Gastrocnemius medialis (tissue), 4 donors: ENCODE data around the gene DDX24. TPM values are rescaled to one million over a fixed set of nuclear protein-coding genes. Genes with fewer than 3 reads are reported as not detected.

Experiments
- ATAC-seq, 2 donors: fragments of 150-250 bp; one replicate each; pipeline ENCODE4 v1.9.1; 2016
- DNase-seq, 2 donors: peaks; one replicate each; pipeline ENCODE4 v3.0.0-alpha.2; 2019
- H3K27ac ChIP-seq, 4 donors: fragments of 200-600 bp; sonication (generic); 1 replicate in 1 of 4; 2 replicates in 3 of 4; pipeline ENCODE4 v1.5.1; 2016 to 2018; ENCODE audit warnings: mild to moderate bottlenecking in 2 of 4, moderate library complexity in 1 of 4
- H3K27me3 ChIP-seq, 3 donors: fragments of 200-600 bp; sonication (generic) in 2 of 3; 1 replicate in 1 of 3; 2 replicates in 2 of 3; pipeline versions ENCODE4 v1.5.1 to v1.6.0; 2016 to 2019; ENCODE audit warnings: mild to moderate bottlenecking in 1 of 3, moderate library complexity in 1 of 3
- H3K36me3 ChIP-seq, 2 donors: fragments of 200-600 bp; sonication (generic) in 1 of 2; one replicate each; pipeline ENCODE4 v1.5.1; 2017 to 2018
- H3K4me1 ChIP-seq, 2 donors: fragments of 200-600 bp; sonication (generic) in 1 of 2; one replicate each; pipeline ENCODE4 v1.5.1; 2016 to 2017; ENCODE audit warnings: mild to moderate bottlenecking in 2 of 2
- H3K4me3 ChIP-seq, 4 donors: fragments of 200-600 bp; sonication (generic) in 3 of 4; 1 replicate in 1 of 4; 2 replicates in 3 of 4; pipeline ENCODE4 v1.5.1; 2016 to 2019; ENCODE audit warnings: mild to moderate bottlenecking in 2 of 4
- H3K9me3 ChIP-seq, 3 donors: fragments of 200-600 bp; sonication (generic) in 2 of 3; 1 replicate in 1 of 3; 2 replicates in 2 of 3; pipeline ENCODE4 v1.5.1; 2016 to 2019
- POLR2A ChIP-seq, 2 donors: fragments of 450-650 bp; IDR thresholded peaks; one replicate each; pipeline ENCODE4 v1.6.1; 2017; ENCODE audit warnings: antibody characterized with exemption in 2 of 2, mild to moderate bottlenecking in 2 of 2, moderate library complexity in 2 of 2
- in situ Hi-C, 4 donors: fragments of 200-750 bp; cut with MboI; loops; one replicate each; pipeline versions ENCODE4 v1.15.0 to v1.8.0; 2017; ENCODE audit warnings: low sequenced_read_pairs in 4 of 4
- intact Hi-C: fragments of 100-400 bp; cut with DNase I; formaldehyde crosslinking; loops from one replicate; pipeline ENCODE4 v1.15.1; 2023; ENCODE audit warnings: low total_unique reads
- total RNA-seq, 4 donors: library from RNA; depleted of rRNA; stranded (reverse); fragments of >200 nt; gene quantifications; one replicate each; pipeline versions ENCODE4 v1.1.0 to v1.2.3, GENCODE V29; 2016
- TF ChIP-seq, protein P1 (sequence below), 5 experiments: fragments of 450-650 bp in 3 of 5; fragments of 200-600 bp in 2 of 5; sonication (generic) in 2 of 5; IDR thresholded peaks in 4 of 5; conservative IDR thresholded peaks in 1 of 5; 1 replicate in 4 of 5; 2 replicates in 1 of 5; pipeline ENCODE4 v1.5.1; 2016 to 2019; ENCODE audit warnings: antibody characterized with exemption in 5 of 5, mild to moderate bottlenecking in 3 of 5, moderate library complexity in 3 of 5

Gene DDX24
- total RNA-seq, 4 donors from 2014 or later: 106 to 200 (median 128) TPM

DNA sequence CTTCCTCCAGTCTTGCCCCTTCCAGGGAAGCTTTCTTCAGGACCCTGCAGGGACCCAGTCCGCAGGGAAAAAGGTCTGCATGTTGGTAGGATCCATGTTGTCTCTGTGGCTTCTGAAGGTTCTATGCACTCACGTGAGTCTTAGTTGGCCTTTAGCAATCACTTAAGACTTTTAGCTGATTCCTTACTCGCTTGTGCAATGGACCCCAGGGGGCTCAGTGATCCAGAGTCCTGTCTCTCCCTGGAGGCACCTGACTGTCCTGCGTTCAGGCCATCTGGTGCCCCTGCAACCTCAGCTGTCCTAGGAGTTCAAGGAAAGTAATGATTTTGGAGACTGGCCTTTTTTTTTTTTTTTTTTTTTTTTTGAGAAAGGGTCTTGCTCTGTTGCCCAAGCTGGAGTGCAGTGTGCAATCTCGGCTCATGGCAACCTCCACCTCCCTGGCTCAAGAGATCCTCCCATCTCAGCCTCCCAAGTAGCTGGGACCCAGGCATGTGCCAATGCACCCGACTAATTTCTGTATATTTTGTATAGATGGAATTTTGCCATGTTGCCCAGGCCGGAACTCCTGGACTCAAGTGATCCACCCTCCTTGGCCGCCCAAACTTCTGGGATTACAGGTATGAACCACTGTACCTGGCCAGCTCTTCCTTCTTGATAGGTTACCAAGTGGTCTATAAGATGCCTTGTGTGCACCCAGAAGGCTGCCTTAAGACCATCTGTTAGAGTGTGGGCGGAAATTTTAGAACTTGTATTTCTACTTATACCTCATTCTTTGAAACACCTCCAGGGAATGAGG lies 43.8 kb upstream of the DDX24 start:
- peaks cover 2 to 5% of the 10 kb centered on the region in 2 donors for H3K4me1 ChIP-seq
- intact Hi-C loops: loop anchor here (5.0 kb wide), 1 partner anchor 42 kb away; the partner anchor contains the start of genes DDX24 and IFI27L1
- no peak overlapping the region for H3K27ac ChIP-seq
- no peak for DNase-seq
- no peak overlapping the region for H3K4me3 ChIP-seq
- no peak for ATAC-seq
- H3K27me3 ChIP-seq: no peaks in the 10 kb centered on the region
- H3K9me3 ChIP-seq: peaks cover 0 to 3% (median 0%) of the 10 kb centered on the region in 3 donors
- no peaks in the 10 kb centered on the region for H3K36me3 ChIP-seq
- TF ChIP-seq POLR2A (IDR thresholded peaks at IDR 0.05): no peak
- TF ChIP-seq, protein P1, sequence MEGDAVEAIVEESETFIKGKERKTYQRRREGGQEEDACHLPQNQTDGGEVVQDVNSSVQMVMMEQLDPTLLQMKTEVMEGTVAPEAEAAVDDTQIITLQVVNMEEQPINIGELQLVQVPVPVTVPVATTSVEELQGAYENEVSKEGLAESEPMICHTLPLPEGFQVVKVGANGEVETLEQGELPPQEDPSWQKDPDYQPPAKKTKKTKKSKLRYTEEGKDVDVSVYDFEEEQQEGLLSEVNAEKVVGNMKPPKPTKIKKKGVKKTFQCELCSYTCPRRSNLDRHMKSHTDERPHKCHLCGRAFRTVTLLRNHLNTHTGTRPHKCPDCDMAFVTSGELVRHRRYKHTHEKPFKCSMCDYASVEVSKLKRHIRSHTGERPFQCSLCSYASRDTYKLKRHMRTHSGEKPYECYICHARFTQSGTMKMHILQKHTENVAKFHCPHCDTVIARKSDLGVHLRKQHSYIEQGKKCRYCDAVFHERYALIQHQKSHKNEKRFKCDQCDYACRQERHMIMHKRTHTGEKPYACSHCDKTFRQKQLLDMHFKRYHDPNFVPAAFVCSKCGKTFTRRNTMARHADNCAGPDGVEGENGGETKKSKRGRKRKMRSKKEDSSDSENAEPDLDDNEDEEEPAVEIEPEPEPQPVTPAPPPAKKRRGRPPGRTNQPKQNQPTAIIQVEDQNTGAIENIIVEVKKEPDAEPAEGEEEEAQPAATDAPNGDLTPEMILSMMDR (IDR thresholded peaks at IDR 0.05 in 4 of 5, conservative IDR thresholded peaks at IDR 0.05 in 1 of 5): no peak
- in situ Hi-C loops: no loop called here

GRCh38 chr14:94123868-94124267 lies 42.9 kb upstream of the DDX24 start:
- Histone ChIP-seq H3K4me1 (peaks cover 0 to 2% of the 10 kb centered on the region in 2 donors), H3K27me3 (peaks cover 0 to 3% (median 0%) of the 10 kb centered on the region in 3 donors), H3K36me3 (no peaks in the 10 kb centered on the region), H3K4me3 (no peak overlapping the region), H3K9me3 (peaks cover 0 to 9% (median 0%) of the 10 kb centered on the region in 3 donors), H3K27ac (no peak overlapping the region)
- TF ChIP-seq, protein P1 (IDR thresholded peaks at IDR 0.05 in 4 of 5, conservative IDR thresholded peaks at IDR 0.05 in 1 of 5): no peak
- TF ChIP-seq POLR2A (IDR thresholded peaks at IDR 0.05): no peak
- no peak for ATAC-seq
- DNase-seq: no peak
- in situ Hi-C loops: no loop called here
- intact Hi-C loops: no loop called here

GRCh38 chr14:94123296-94123695 lies 42.3 kb upstream of the DDX24 start:
- TF ChIP-seq, protein P1 (IDR thresholded peaks at IDR 0.05 in 4 of 5, conservative IDR thresholded peaks at IDR 0.05 in 1 of 5): no peak
- no peak for TF ChIP-seq POLR2A (IDR thresholded peaks at IDR 0.05)
- Histone ChIP-seq H3K36me3 (no peaks in the 10 kb centered on the region), H3K4me3 (no peak overlapping the region), H3K4me1 (no peaks in the 10 kb centered on the region), H3K27me3 (peaks cover 0 to 3% (median 0%) of the 10 kb centered on the region in 3 donors), H3K27ac (no peak overlapping the region), H3K9me3 (peaks cover 0 to 9% (median 0%) of the 10 kb centered on the region in 3 donors)
- ATAC-seq: no peak
- intact Hi-C loops: no loop called here
- in situ Hi-C loops: no loop called here
- no peak for DNase-seq

DNA sequence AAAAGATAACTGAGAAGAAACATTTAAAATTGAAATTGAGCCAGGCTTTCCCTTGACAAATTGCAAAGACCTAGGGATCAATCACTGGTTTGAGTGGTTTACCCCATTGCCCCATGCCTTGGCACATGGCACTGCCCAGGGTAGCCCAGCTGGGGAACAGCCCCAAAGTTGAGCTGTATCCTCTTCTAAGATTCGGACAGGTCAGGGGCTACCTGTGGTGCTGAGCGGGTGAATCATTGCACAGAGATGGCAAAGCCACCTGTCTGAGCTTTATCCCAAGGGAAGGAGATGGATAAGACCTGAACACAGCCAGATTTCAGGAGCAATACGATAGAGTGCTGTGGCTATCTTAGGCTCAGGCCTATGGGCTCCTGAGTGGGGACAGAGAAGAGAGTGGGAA lies 41.4 kb upstream of the DDX24 start:
- Histone ChIP-seq H3K36me3 (no peaks in the 10 kb centered on the region), H3K27me3 (peaks cover 0 to 3% (median 0%) of the 10 kb centered on the region in 3 donors), H3K4me3 (no peak overlapping the region), H3K9me3 (peaks cover 0 to 9% (median 0%) of the 10 kb centered on the region in 3 donors), H3K4me1 (no peaks in the 10 kb centered on the region), H3K27ac (no peak overlapping the region)
- no peak for ATAC-seq
- no peak for DNase-seq
- TF ChIP-seq POLR2A (IDR thresholded peaks at IDR 0.05): no peak
- TF ChIP-seq, protein P1 (IDR thresholded peaks at IDR 0.05 in 4 of 5, conservative IDR thresholded peaks at IDR 0.05 in 1 of 5): no peak
- in situ Hi-C loops: no loop called here
- intact Hi-C loops: no loop called here
